Measurements from ENCODE around the gene SLC24A4. TPM values are rescaled to one million over a fixed set of nuclear protein-coding genes. Genes with fewer than 3 reads are reported as not detected.

Gene SLC24A4
- polyA plus RNA-seq, 1 donor (not counting 4 experiments of a cell fraction or from before 2014, with no cell fraction given) = 0.10 TPM

DNA sequence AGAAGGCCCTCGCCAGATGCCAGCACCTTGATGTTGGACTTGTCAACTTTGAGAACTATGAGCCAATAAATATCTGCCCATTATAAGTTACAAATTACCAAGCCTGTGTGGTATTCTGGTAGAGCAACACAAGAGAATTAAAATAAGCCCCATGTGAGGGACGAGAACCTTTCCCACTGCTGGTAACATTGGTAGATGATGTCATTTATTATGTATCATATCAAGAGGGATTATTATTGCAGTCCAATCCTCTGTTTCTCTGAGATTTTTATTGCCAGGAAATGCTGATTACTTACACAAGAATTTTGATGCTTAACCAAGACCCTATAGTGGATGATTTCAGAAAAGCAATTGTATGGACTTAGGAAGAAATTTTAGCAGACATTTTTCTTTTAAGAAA lies 40.3 kb upstream of the SLC24A4 start:
- dilution Hi-C loops (cut with MboI; ENCODE audit: extremely low pct_ligation_motif_present, low sequenced_read_pairs) = no loop called here

DNA sequence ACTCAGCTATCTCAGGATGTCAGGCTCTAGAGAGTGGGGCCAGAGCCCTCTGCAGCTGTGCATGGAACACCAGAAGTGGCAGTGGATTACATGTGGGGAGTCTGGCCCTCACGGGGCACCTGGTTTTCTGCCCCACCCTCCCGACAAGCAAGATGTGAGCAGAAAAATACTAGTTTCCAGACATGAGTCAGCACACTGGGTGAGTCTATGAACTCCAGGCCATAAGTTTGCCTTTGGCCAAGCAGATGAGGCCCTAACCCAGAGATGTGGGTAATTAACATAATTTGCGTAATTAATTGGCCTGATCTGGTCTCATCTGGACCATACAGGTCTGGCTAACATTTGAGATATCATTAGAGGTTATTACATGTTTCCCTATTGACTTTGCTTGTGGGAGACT lies 37.7 kb upstream of the SLC24A4 start:
- Histone ChIP-seq H2AFZ (ENCODE audit: control insufficient read depth, low read length) (no peak overlapping the region), H3K4me1 (ENCODE audit: control insufficient read depth, extremely low read depth, insufficient read depth, low read length) (no peaks in the 10 kb centered on the region), H3K9me3 (ENCODE audit: control insufficient read depth, low read depth, low read length) (no peaks in the 10 kb centered on the region), H3K9me1 (ENCODE audit: control insufficient read depth, extremely low read depth, insufficient read depth, low read length) (no peaks in the 10 kb centered on the region), H3K79me2 (ENCODE audit: control insufficient read depth, insufficient read depth, low read length) (no peaks in the 10 kb centered on the region), H3K27ac (ENCODE audit: control insufficient read depth, insufficient read depth, low read length) (no peak overlapping the region), H4K20me1 (ENCODE audit: control insufficient read depth, extremely low read depth, insufficient read depth, low read length) (no peaks in the 10 kb centered on the region), H3K36me3 (ENCODE audit: control insufficient read depth in 2 of 2, extremely low read depth in 1 of 2, insufficient read depth in 2 of 2, low read length in 2 of 2) (no peaks in the 10 kb centered on the region), H3K4me3 (ENCODE audit: control insufficient read depth in 2 of 3, extremely low read depth in 1 of 3, insufficient read depth in 2 of 3, low read depth in 1 of 3, low read length in 3 of 3) (no peak overlapping the region), H3K9ac (ENCODE audit: control insufficient read depth, extremely low read depth, insufficient read depth, low read length) (no peak overlapping the region), H3K4me2 (ENCODE audit: control insufficient read depth, extremely low read depth, insufficient read depth, low read depth, low read length) (no peak overlapping the region), H3K27me3 (ENCODE audit: control insufficient read depth, extremely low read depth, insufficient read depth, low read length) (no peaks in the 10 kb centered on the region)
- no peak for FAIRE-seq
- no peak for DNase-seq (ENCODE audit: low read depth, low spot score)
- dilution Hi-C loops (cut with MboI; ENCODE audit: extremely low pct_ligation_motif_present, low sequenced_read_pairs) = no loop called here
- TF ChIP-seq, protein P1, sequence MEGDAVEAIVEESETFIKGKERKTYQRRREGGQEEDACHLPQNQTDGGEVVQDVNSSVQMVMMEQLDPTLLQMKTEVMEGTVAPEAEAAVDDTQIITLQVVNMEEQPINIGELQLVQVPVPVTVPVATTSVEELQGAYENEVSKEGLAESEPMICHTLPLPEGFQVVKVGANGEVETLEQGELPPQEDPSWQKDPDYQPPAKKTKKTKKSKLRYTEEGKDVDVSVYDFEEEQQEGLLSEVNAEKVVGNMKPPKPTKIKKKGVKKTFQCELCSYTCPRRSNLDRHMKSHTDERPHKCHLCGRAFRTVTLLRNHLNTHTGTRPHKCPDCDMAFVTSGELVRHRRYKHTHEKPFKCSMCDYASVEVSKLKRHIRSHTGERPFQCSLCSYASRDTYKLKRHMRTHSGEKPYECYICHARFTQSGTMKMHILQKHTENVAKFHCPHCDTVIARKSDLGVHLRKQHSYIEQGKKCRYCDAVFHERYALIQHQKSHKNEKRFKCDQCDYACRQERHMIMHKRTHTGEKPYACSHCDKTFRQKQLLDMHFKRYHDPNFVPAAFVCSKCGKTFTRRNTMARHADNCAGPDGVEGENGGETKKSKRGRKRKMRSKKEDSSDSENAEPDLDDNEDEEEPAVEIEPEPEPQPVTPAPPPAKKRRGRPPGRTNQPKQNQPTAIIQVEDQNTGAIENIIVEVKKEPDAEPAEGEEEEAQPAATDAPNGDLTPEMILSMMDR (optimal IDR thresholded peaks at IDR 0.05 in 1 of 3, IDR thresholded peaks at IDR 0.05 in 1 of 3, conservative IDR thresholded peaks at IDR 0.05 in 1 of 3; ENCODE audit: extremely low read depth in 1 of 3, insufficient read depth in 2 of 3, low read length in 3 of 3) = no peak
- no peak for TF ChIP-seq EZH2 (IDR thresholded peaks at IDR 0.05; ENCODE audit: low read length)

More for the DNA sequence above, 40.3 kb upstream of the SLC24A4 start:
- DNase-seq (ENCODE audit: low read depth, low spot score) (no peak), FAIRE-seq (no peak)
- no peaks in the 10 kb centered on the region for H3K79me2 ChIP-seq (ENCODE audit: control insufficient read depth, insufficient read depth, low read length)
- no peaks in the 10 kb centered on the region for H3K4me1 ChIP-seq (ENCODE audit: control insufficient read depth, extremely low read depth, insufficient read depth, low read length)
- H3K36me3 ChIP-seq (ENCODE audit: control insufficient read depth in 2 of 2, extremely low read depth in 1 of 2, insufficient read depth in 2 of 2, low read length in 2 of 2) = no peaks in the 10 kb centered on the region
- no peak overlapping the region for H3K9ac ChIP-seq (ENCODE audit: control insufficient read depth, extremely low read depth, insufficient read depth, low read length)
- no peaks in the 10 kb centered on the region for H3K9me3 ChIP-seq (ENCODE audit: control insufficient read depth, low read depth, low read length)
- TF ChIP-seq, protein P1 (optimal IDR thresholded peaks at IDR 0.05 in 1 of 3, IDR thresholded peaks at IDR 0.05 in 1 of 3, conservative IDR thresholded peaks at IDR 0.05 in 1 of 3; ENCODE audit: extremely low read depth in 1 of 3, insufficient read depth in 2 of 3, low read length in 3 of 3) = no peak
- TF ChIP-seq EZH2 (IDR thresholded peaks at IDR 0.05; ENCODE audit: low read length) = no peak
- no peaks in the 10 kb centered on the region for H3K27me3 ChIP-seq (ENCODE audit: control insufficient read depth, extremely low read depth, insufficient read depth, low read length)
- H3K4me2 ChIP-seq (ENCODE audit: control insufficient read depth, extremely low read depth, insufficient read depth, low read depth, low read length) = no peak overlapping the region
- H2AFZ ChIP-seq (ENCODE audit: control insufficient read depth, low read length) = no peak overlapping the region
- H3K4me3 ChIP-seq (ENCODE audit: control insufficient read depth in 2 of 3, extremely low read depth in 1 of 3, insufficient read depth in 2 of 3, low read depth in 1 of 3, low read length in 3 of 3) = no peak overlapping the region
- H4K20me1 ChIP-seq (ENCODE audit: control insufficient read depth, extremely low read depth, insufficient read depth, low read length) = no peaks in the 10 kb centered on the region
- no peak overlapping the region for H3K27ac ChIP-seq (ENCODE audit: control insufficient read depth, insufficient read depth, low read length)
- no peaks in the 10 kb centered on the region for H3K9me1 ChIP-seq (ENCODE audit: control insufficient read depth, extremely low read depth, insufficient read depth, low read length)
